ENCODE data around the gene DYNLL2. TPM values are rescaled to one million over a fixed set of nuclear protein-coding genes. Genes with fewer than 3 reads are reported as not detected.

The DYNLL2 gene
- total RNA-seq, 1 donor from 2014 or later: 42.5 TPM

- Mint-ChIP-seq H3K9me3 (peaks cover 6% of the 10 kb centered on the region), H3K4me1 (ENCODE audit: unreplicated experiment) (peaks cover 11% of the 10 kb centered on the region), H3K27me3 (peaks cover 25% of the 10 kb centered on the region), H3K27ac (no peak overlapping the region), H3K36me3 (no peaks in the 10 kb centered on the region), H3K4me3 (no peak overlapping the region)
- DNase-seq (ENCODE audit: extremely low spot score, unreplicated experiment): no peak
- TF ChIP-seq CTCF (conservative IDR thresholded peaks at IDR 0.05): no peak
Measured at GRCh38 chr17:58046239-58047094, 36.8 kb upstream of the DYNLL2 start.

- Mint-ChIP-seq H3K4me3 (no peak overlapping the region), H3K36me3 (no peaks in the 10 kb centered on the region), H3K27ac (no peak overlapping the region), H3K4me1 (ENCODE audit: unreplicated experiment) (peaks cover 11% of the 10 kb centered on the region), H3K9me3 (peaks cover 6% of the 10 kb centered on the region), H3K27me3 (peaks cover 27% of the 10 kb centered on the region)
- no peak for TF ChIP-seq CTCF (conservative IDR thresholded peaks at IDR 0.05)
- DNase-seq (ENCODE audit: extremely low spot score, unreplicated experiment): no peak
Measured at GRCh38 chr17:58047376-58048150, 35.7 kb upstream of the DYNLL2 start.

- no peak overlapping the region for H3K4me3 Mint-ChIP-seq
- no peaks in the 10 kb centered on the region for H3K36me3 Mint-ChIP-seq
- H3K27ac Mint-ChIP-seq: no peak overlapping the region
- TF ChIP-seq CTCF (conservative IDR thresholded peaks at IDR 0.05): no peak
- DNase-seq (ENCODE audit: extremely low spot score, unreplicated experiment): no peak
- H3K27me3 Mint-ChIP-seq: peaks cover 18% of the 10 kb centered on the region
- no peaks in the 10 kb centered on the region for H3K9me3 Mint-ChIP-seq
- H3K4me1 Mint-ChIP-seq (ENCODE audit: unreplicated experiment): peaks cover 11% of the 10 kb centered on the region
Measured at GRCh38 chr17:58049533-58049932, 33.7 kb upstream of the DYNLL2 start.

GRCh38 chr17:58050966-58051365 is 32.3 kb upstream of the DYNLL2 start:
- Mint-ChIP-seq H3K36me3 (no peaks in the 10 kb centered on the region), H3K9me3 (no peaks in the 10 kb centered on the region), H3K4me1 (ENCODE audit: unreplicated experiment) (peaks cover 11% of the 10 kb centered on the region), H3K27me3 (peaks cover 17% of the 10 kb centered on the region), H3K27ac (no peak overlapping the region), H3K4me3 (no peak overlapping the region)
- no peak for DNase-seq (ENCODE audit: extremely low spot score, unreplicated experiment)
- no peak for TF ChIP-seq CTCF (conservative IDR thresholded peaks at IDR 0.05)

- Mint-ChIP-seq H3K27me3 (peaks cover 14% of the 10 kb centered on the region), H3K9me3 (no peaks in the 10 kb centered on the region), H3K36me3 (no peaks in the 10 kb centered on the region), H3K4me1 (ENCODE audit: unreplicated experiment) (peaks cover 11% of the 10 kb centered on the region), H3K27ac (no peak overlapping the region), H3K4me3 (no peak overlapping the region)
- DNase-seq (ENCODE audit: extremely low spot score, unreplicated experiment): no peak
- no peak for TF ChIP-seq CTCF (conservative IDR thresholded peaks at IDR 0.05)
Measured at GRCh38 chr17:58051468-58051867, 31.8 kb upstream of the DYNLL2 start.
